Right forelimb (tissue), 1 donor: ENCODE results near the gene ZBTB22.
"Not testable (repeated sequence)": the region's sequence is repeated elsewhere in the genome, so short reads cannot be mapped to it uniquely, and the experiment has no call there.

Experiments used
- DNase-seq: peaks from one replicate; pipeline ENCODE4 v3.0.0-alpha.2; 2018

ZBTB22 gene

DNA sequence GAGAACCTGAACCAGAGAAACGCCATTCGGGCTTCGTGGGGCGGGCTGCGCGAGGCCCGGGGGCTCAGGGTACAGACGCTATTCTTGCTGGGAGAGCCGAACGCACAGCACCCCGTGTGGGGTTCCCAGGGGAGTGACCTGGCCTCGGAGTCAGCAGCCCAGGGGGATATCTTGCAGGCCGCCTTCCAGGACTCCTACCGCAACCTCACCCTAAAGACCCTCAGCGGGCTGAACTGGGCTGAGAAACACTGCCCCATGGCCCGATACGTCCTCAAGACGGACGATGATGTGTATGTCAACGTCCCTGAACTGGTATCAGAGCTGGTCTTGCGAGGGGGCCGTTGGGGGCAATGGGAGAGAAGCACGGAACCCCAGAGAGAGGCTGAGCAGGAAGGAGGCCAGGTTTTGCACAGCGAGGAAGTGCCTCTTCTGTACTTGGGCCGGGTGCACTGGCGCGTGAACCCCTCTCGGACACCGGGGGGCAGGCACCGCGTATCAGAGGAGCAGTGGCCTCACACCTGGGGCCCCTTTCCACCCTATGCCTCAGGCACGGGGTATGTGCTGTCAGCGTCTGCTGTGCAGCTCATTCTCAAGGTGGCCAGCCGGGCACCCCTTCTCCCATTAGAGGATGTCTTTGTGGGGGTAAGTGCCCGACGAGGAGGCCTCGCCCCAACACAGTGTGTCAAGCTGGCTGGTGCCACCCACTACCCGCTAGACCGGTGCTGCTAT lies 39.7 kb downstream of the ZBTB22 start:
- DNase-seq = no peak

- DNase-seq = peak; percentile 86
Observed at GRCh38 chr6:33276864-33277662, 40.5 kb downstream of the ZBTB22 start, which contains the start of gene B3GALT4. Gene B3GALT4, plus strand, starts transcription at chr6:33277123. Its CDS starts 297 bp downstream, at chr6:33277420.

DNA sequence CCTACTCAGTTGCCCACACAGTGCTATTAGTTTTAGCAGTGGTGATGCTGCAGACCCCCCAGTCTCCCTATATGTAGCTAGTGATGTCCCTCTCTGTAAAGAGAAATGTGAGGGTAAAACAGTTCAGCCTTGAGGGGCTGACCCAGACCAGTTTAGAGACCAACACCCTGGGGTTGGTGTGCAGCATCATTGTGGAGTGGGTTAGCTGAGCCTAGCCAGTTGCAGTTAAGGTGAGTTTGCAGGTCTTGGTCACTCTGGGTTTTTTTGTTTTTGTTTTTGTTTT lies 41.0 kb downstream of the ZBTB22 start:
- DNase-seq = no peak

DNA sequence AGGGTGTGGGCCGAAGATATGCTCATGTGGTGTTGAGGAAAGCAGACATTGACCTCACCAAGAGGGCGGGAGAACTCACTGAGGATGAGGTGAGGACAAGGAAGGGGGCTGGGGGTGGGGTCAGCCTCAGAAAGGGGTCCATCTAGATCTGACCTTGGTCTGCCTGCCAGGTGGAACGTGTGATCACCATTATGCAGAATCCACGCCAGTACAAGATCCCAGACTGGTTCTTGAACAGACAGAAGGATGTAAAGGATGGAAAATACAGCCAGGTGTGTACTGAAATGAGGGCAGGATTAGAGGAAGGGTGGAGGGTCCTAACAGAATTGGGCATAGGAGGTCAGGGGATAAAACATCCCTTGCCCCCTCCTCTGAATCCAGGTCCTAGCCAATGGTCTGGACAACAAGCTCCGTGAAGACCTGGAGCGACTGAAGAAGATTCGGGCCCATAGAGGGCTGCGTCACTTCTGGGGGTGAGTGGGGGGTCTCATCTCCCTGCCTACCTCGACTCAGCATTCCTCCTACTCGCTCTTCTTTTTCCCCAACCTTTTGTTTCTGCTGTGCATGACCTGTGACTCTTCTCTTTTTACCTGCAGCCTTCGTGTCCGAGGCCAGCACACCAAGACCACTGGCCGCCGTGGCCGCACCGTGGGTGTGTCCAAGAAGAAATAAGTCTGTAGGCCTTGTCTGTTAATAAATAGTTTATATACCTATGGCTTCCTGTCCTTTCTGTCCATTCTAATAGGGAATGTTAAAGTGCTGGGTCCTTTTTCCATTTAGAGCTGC lies 41.6 kb downstream of the ZBTB22 start:
- DNase-seq = not testable (repeated sequence)

DNA sequence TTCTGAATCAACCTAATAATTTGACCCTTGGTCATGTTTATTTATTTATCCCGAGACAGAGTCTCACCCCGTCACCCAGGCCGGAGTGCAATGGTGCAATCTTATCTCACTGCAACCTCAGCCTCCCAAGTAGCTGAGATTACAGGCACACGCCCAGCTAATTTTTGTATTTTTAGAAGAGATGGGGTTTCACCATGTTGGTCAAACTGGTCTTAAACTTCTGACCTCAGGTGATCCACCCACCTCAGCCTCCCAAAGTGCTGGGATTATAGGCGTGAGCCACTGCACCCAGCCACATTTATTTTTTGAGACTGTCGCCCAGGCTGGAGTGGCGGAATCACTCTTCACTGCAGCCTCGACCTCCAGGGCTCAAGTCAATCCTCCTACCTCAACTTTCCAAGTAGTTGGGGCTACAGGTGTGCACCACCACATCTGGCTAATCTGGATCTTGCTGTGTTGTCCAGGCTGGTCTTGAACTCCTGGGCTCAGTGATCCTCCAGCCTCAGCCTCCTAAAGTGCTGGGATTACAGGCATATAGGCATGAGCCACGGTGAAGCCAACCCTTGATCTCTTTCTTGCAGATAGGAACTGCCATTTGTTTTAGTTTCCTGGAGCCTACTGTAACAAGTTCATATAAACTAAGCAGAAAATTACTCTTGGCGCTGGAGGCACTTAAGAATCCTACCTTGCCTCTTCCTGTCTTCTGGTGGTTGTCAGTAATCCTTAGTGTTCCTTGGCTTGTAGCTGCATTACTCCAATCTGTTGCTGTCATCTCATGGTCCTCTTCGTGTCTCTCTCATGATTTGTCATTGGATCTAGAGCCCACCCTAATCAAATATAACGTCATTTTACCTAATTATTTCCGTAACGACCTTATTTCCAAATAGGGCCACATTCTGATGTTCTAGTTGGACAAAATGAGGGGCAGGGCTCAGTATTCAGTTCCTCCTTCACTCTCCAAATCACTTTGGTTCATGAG lies 43.3 kb downstream of the ZBTB22 start:
- no peak for DNase-seq

DNA sequence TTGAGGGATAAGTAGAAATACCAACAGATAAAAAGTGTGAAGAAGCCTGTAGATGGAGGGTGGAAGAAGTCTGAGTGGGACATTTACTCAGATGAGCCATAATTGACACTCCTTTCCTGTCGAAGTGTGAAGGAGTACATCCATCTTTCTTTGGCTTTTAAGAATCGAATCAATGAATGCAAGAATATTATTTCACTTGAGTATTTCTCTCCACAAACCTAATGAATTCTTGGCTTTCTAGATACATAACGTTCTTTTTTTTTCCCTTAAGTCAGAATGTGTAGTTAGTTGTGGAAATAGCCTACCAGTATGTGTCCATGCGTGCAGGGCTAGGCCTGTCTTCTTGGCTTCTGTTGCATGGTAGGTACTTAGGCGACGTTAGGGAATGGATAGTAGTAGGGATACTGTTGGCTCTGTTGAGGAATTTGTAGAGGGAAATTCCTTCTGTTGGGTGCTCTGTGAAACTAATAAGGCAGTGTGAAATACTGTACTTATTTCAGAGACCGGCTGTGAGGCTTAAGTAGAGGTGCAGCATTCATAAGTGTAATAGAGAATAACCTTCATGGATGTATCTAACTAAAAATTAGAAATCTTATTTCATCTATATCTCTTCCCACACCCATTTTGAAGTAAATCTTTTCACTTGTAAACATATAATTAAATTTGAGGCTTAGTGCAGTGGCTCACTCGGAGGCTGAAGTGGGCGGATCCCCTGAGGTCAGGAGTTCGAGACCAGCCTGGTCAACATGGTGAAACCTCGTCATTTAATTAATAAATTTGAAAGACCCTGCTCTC lies 44.2 kb downstream of the ZBTB22 start:
- no peak for DNase-seq

- DNase-seq = no peak
Observed at GRCh38 chr6:33272275-33273128, 45.0 kb downstream of the ZBTB22 start.

DNA sequence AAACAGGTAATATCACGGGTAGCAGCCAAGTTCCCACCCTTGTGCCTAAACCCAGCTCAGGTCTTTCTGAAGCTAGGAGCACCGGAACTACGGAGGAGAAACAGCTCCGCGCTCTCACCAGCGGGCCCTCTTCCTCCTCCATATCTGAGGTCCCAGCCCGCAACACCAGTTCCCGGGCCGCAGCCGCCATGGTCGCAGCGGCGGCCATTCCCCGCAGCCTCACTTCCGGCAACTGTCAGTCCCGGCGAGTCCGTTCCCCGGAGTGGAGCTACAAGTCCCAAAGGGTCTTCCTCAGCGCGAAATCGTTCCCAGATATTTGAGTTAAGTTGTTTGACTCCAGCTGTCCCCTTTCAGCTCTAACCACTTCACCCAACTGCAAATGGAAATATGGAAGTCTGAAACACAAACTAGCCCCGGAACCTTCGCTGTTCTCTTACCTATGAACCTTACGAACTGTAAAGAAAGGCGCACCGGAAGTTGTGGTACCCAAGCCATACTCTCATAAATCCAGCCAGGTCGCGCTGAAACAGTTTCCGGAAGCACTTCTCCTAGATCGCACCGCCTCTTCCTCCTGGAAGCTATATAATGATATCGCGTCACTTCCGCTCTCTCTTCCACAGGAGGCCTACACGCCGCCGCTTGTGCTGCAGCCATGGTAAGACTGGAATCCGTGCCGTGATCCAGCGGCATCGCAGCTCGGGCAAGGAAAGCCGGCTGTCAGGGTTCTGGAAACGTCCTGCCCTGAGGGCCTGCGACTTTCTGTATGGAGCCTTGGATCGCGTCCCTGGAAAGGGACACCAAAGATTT lies 45.9 kb downstream of the ZBTB22 start, which contains the start of the genes RPS18 and VPS52:
RPS18 (plus strand) TSS at position 608 of the 807 bp plus-strand sequence; CDS start at position 653, 45 bp downstream.
VPS52 (minus strand) TSS at position 409 of the 807 bp plus-strand sequence; CDS start at position 208, 201 bp downstream.
- peak; percentile 94 for DNase-seq

DNA sequence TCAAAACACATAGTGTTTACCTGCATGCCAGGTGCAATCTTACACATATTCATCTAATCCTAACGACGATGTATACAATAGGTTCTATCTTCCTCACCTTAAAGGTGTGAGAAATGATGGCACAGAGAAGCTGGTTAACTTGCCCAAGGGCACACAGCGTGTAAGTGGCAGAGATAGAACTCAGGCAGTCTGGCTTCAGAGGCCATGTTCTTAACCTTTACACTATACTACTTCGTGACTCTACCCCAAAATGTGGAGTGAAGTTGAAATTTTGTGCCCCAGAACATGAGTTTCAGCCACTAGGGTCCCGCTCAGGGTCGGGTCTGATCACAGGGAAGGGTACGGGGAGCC lies 46.5 kb downstream of the ZBTB22 start:
- peak; percentile 61 for DNase-seq
